GM12801 (cell line): ENCODE data around the gene SOD3.

Experiments used
- CTCF ChIP-seq: IDR thresholded peaks from one replicate; pipeline ENCODE4 v1.5.1; 2011; ENCODE audit warnings: control low read depth; ENCODE audit not compliant: insufficient read length; ENCODE audit errors: extremely low read depth

SOD3 gene

GRCh38 chr4:24798036-24798610 is 2.8 kb downstream of the SOD3 start:
- TF ChIP-seq CTCF, result no peak

GRCh38 chr4:24799196-24799543 is 3.8 kb downstream of the SOD3 start:
- TF ChIP-seq CTCF, result no peak

- TF ChIP-seq CTCF, result no peak
Measured at GRCh38 chr4:24799544-24800324, 4.4 kb downstream of the SOD3 start.

GRCh38 chr4:24800325-24800895 is 5.0 kb downstream of the SOD3 start:
- no peak for TF ChIP-seq CTCF

GRCh38 chr4:24801136-24801855 is 5.9 kb downstream of the SOD3 start:
- TF ChIP-seq CTCF, result no peak

- TF ChIP-seq CTCF, result no peak
Measured at GRCh38 chr4:24802648-24803047, 7.3 kb downstream of the SOD3 start.

GRCh38 chr4:24805067-24805466 is 9.7 kb downstream of the SOD3 start:
- TF ChIP-seq CTCF, result no peak
